Effector memory CD8-positive, alpha-beta T cell (primary cell): ENCODE results near the gene MED19.

ENCODE experiments used
- ATAC-seq: fragments of 150-1000 bp; cut with Tn5 transposase; replicated peaks from 2 replicates; pipeline ENCODE4 v1.10.0; 2021; ENCODE audit warnings: mild to moderate bottlenecking, moderate library complexity
- DNase-seq, 3 experiments: peaks; one replicate each; pipeline ENCODE4 v3.0.0; 2021
- H3K27ac Mint-ChIP-seq, 2 donors: one replicate each; pipeline ENCODE4 v1.8.0; 2022; ENCODE audit warnings: mild to moderate bottlenecking in 2 of 2, mixed read lengths in 2 of 2, moderate library complexity in 2 of 2
- H3K27me3 Mint-ChIP-seq, 2 donors: one replicate each; pipeline ENCODE4 v1.8.0; 2022; ENCODE audit warnings: mixed read lengths in 2 of 2
- H3K36me3 Mint-ChIP-seq: one replicate; pipeline ENCODE4 v1.8.0; 2022; ENCODE audit warnings: mild to moderate bottlenecking, moderate library complexity, mixed read lengths; ENCODE audit not compliant: insufficient read depth
- H3K4me1 Mint-ChIP-seq, 2 donors: one replicate each; pipeline ENCODE4 v1.8.0; 2022; ENCODE audit warnings: low read depth in 2 of 2, mixed read lengths in 2 of 2
- H3K4me3 Mint-ChIP-seq, 2 donors: one replicate each; pipeline ENCODE4 v1.8.0; 2022; ENCODE audit warnings: mild to moderate bottlenecking in 2 of 2, mixed read lengths in 2 of 2, moderate library complexity in 2 of 2
- H3K9me3 Mint-ChIP-seq, 2 donors: one replicate each; pipeline ENCODE4 v1.8.0; 2022; ENCODE audit warnings: mixed read lengths in 2 of 2
- total RNA-seq, 9 experiments: gene quantifications; one replicate each; lab custom pipeline; 2026; lab: John Stamatoyannopoulos, UW

The MED19 gene
- 10.7 to 26.8 (median 24.7) reads per million in 9 experiments for total RNA-seq

GRCh38 chr11:57711414-57712255 is at the start of gene MED19:
Gene MED19, minus strand, starts transcription at chr11:57712215. Its CDS starts 36 bp downstream, at chr11:57712179.
- Mint-ChIP-seq H3K27me3 (no peaks in the 10 kb centered on the region), H3K4me1 (peaks cover 22 to 34% of the 10 kb centered on the region in 2 donors), H3K9me3 (no peaks in the 10 kb centered on the region), H3K36me3 (peaks cover 20% of the 10 kb centered on the region), H3K27ac (peak within 1 kb of the TSS; percentile 86 to 97), H3K4me3 (peak within 1 kb of the TSS; percentile 89 to 91)
- peak; percentile 55 for ATAC-seq
- peak in 2 of 3 experiments; percentile 71 for DNase-seq

GRCh38 chr11:57758174-57758573 is 46.2 kb upstream of the MED19 start:
- no peak overlapping the region for H3K27ac Mint-ChIP-seq
- no peaks in the 10 kb centered on the region for H3K4me1 Mint-ChIP-seq
- H3K4me3 Mint-ChIP-seq, result no peak overlapping the region
- no peak for ATAC-seq
- H3K36me3 Mint-ChIP-seq, result no peaks in the 10 kb centered on the region
- no peak for DNase-seq
- H3K27me3 Mint-ChIP-seq, result no peaks in the 10 kb centered on the region
- no peaks in the 10 kb centered on the region for H3K9me3 Mint-ChIP-seq

GRCh38 chr11:57752954-57753353 is 40.9 kb upstream of the MED19 start:
- H3K9me3 Mint-ChIP-seq, result no peaks in the 10 kb centered on the region
- no peaks in the 10 kb centered on the region for H3K36me3 Mint-ChIP-seq
- no peak overlapping the region for H3K27ac Mint-ChIP-seq
- no peaks in the 10 kb centered on the region for H3K4me1 Mint-ChIP-seq
- DNase-seq, result no peak
- no peaks in the 10 kb centered on the region for H3K27me3 Mint-ChIP-seq
- H3K4me3 Mint-ChIP-seq, result no peak overlapping the region
- ATAC-seq, result no peak

GRCh38 chr11:57751676-57752253 is 39.8 kb upstream of the MED19 start, which contains the start of gene BTBD18:
Gene BTBD18, minus strand, starts transcription at chr11:57751819. Its CDS starts 631 bp downstream, at chr11:57751188.
- no peaks in the 10 kb centered on the region for H3K4me1 Mint-ChIP-seq
- no peaks in the 10 kb centered on the region for H3K9me3 Mint-ChIP-seq
- no peak within 1 kb of the TSS for H3K4me3 Mint-ChIP-seq
- H3K36me3 Mint-ChIP-seq, result no peaks in the 10 kb centered on the region
- no peak within 1 kb of the TSS for H3K27ac Mint-ChIP-seq
- DNase-seq (no peak), ATAC-seq (no peak)
- H3K27me3 Mint-ChIP-seq, result no peaks in the 10 kb centered on the region

- Mint-ChIP-seq H3K27ac (no peak overlapping the region), H3K36me3 (peaks cover 5% of the 10 kb centered on the region), H3K9me3 (no peaks in the 10 kb centered on the region)
These were observed 39.2 kb upstream of the MED19 start for GRCh38 chr11:57751176-57751575.

GRCh38 chr11:57746920-57747319 is 34.9 kb upstream of the MED19 start:
- Mint-ChIP-seq H3K27ac (peak overlapping the region; percentile 3 to 81), H3K27me3 (no peaks in the 10 kb centered on the region), H3K9me3 (no peaks in the 10 kb centered on the region), H3K4me3 (no peak overlapping the region), H3K36me3 (peaks cover 44% of the 10 kb centered on the region), H3K4me1 (peaks cover 12 to 15% of the 10 kb centered on the region in 2 donors)
- ATAC-seq (no peak), DNase-seq (no peak)

More at GRCh38 chr11:57751176-57751575, 39.2 kb upstream of the MED19 start:
- no peak overlapping the region for H3K4me3 Mint-ChIP-seq
- ATAC-seq (no peak), DNase-seq (no peak)
- no peaks in the 10 kb centered on the region for H3K27me3 Mint-ChIP-seq
- H3K4me1 Mint-ChIP-seq, result no peaks in the 10 kb centered on the region

- Mint-ChIP-seq H3K4me3 (no peak overlapping the region), H3K9me3 (no peaks in the 10 kb centered on the region), H3K4me1 (peaks cover 19 to 20% of the 10 kb centered on the region in 2 donors), H3K27ac (peak overlapping the region; percentile 3 to 84), H3K36me3 (peaks cover 54% of the 10 kb centered on the region), H3K27me3 (no peaks in the 10 kb centered on the region)
- ATAC-seq (no peak), DNase-seq (no peak)
These were observed 33.2 kb upstream of the MED19 start for GRCh38 chr11:57745206-57745605.

GRCh38 chr11:57744357-57744756 is 32.3 kb upstream of the MED19 start:
- Mint-ChIP-seq H3K4me1 (peaks cover 19 to 20% of the 10 kb centered on the region in 2 donors), H3K27me3 (no peaks in the 10 kb centered on the region), H3K4me3 (no peak overlapping the region), H3K27ac (peak overlapping the region; percentile 60 to 84), H3K36me3 (peaks cover 61% of the 10 kb centered on the region), H3K9me3 (no peaks in the 10 kb centered on the region)
- no peak for DNase-seq
- no peak for ATAC-seq

GRCh38 chr11:57742087-57742452 is 30.1 kb upstream of the MED19 start:
- Mint-ChIP-seq H3K36me3 (peaks cover 76% of the 10 kb centered on the region), H3K27ac (peak overlapping the region; percentile 99)

GRCh38 chr11:57741132-57742086 is 29.4 kb upstream of the MED19 start, which contains the start of gene SELENOH:
Gene SELENOH, plus strand, starts transcription at chr11:57741491. Its CDS starts 105 bp downstream, at chr11:57741596.
- Mint-ChIP-seq H3K9me3 (no peaks in the 10 kb centered on the region), H3K4me3 (peak within 1 kb of the TSS; percentile 95 to 97), H3K4me1 (peaks cover 20 to 26% of the 10 kb centered on the region in 2 donors), H3K27me3 (no peaks in the 10 kb centered on the region), H3K36me3 (peaks cover 77% of the 10 kb centered on the region), H3K27ac (peak within 1 kb of the TSS; percentile 99)
- DNase-seq (peak; percentile 90 to 94 (median 90)), ATAC-seq (peak; percentile 83)

More at GRCh38 chr11:57742087-57742452, 30.1 kb upstream of the MED19 start:
- no peak for ATAC-seq
- H3K4me1 Mint-ChIP-seq, result peaks cover 20 to 26% of the 10 kb centered on the region in 2 donors
- H3K27me3 Mint-ChIP-seq, result no peaks in the 10 kb centered on the region
- DNase-seq, result no peak
- H3K4me3 Mint-ChIP-seq, result peak overlapping the region; percentile 95 to 97
- H3K9me3 Mint-ChIP-seq, result no peaks in the 10 kb centered on the region

- ATAC-seq (no peak), DNase-seq (no peak)
- Mint-ChIP-seq H3K4me3 (no peak overlapping the region), H3K9me3 (no peaks in the 10 kb centered on the region), H3K36me3 (peaks cover 48% of the 10 kb centered on the region), H3K27ac (peak overlapping the region; percentile 41 to 62), H3K27me3 (no peaks in the 10 kb centered on the region), H3K4me1 (peaks cover 0 to 13% of the 10 kb centered on the region in 2 donors)
These were observed 23.7 kb upstream of the MED19 start for GRCh38 chr11:57735619-57736298.

- no peak overlapping the region for H3K4me3 Mint-ChIP-seq
- H3K36me3 Mint-ChIP-seq, result peaks cover 32% of the 10 kb centered on the region
- ATAC-seq, result no peak
- no peaks in the 10 kb centered on the region for H3K9me3 Mint-ChIP-seq
- no peaks in the 10 kb centered on the region for H3K27me3 Mint-ChIP-seq
- H3K27ac Mint-ChIP-seq, result no peak overlapping the region
- no peak for DNase-seq
- peaks cover 0 to 15% of the 10 kb centered on the region in 2 donors for H3K4me1 Mint-ChIP-seq
These were observed 20.6 kb upstream of the MED19 start for GRCh38 chr11:57732661-57733060.
